Coronary artery (tissue), 2 donors: ENCODE measurements around the gene ZCWPW2.

Experiments
- DNase-seq: peaks from one replicate; pipeline ENCODE4 v3.0.0-alpha.2; 2017; ENCODE audit warnings: low spot score
- H3K27ac ChIP-seq, 2 donors: fragments of 200-600 bp; sonication (generic); one replicate each; pipeline ENCODE4 v1.5.1; 2016 to 2019
- H3K4me3 ChIP-seq: fragments of 200-600 bp; sonication (generic); 2 replicates; pipeline ENCODE4 v1.5.1; 2016; ENCODE audit warnings: mild to moderate bottlenecking, moderate library complexity
- CTCF ChIP-seq: fragments of 200-600 bp; sonication (generic); IDR thresholded peaks from one replicate; pipeline ENCODE4 v1.5.1; 2019; ENCODE audit warnings: antibody characterized with exemption

Gene ZCWPW2

GRCh38 chr3:28348629-28349468, at the start of gene ZCWPW2, which contains the start of gene AZI2:
TSS of gene ZCWPW2 (plus strand) at chr3:28348721. CDS start at chr3:28413069, 64,348 bp downstream.
TSS of gene AZI2 (minus strand) at chr3:28348824. CDS start at chr3:28340617, 8,207 bp downstream.
- peak within 1 kb of the TSS; percentile 99 to 100 for H3K27ac ChIP-seq
- no peak for TF ChIP-seq CTCF
- H3K4me3 ChIP-seq = peak within 1 kb of the TSS; percentile 96
- peak; percentile 97 for DNase-seq

- Histone ChIP-seq H3K27ac (no peak overlapping the region), H3K4me3 (no peak overlapping the region)
- no peak for TF ChIP-seq CTCF
- no peak for DNase-seq
These were observed 48.8 kb upstream of the ZCWPW2 start for GRCh38 chr3:28299705-28300104.

- Histone ChIP-seq H3K27ac (no peak overlapping the region), H3K4me3 (no peak overlapping the region)
- TF ChIP-seq CTCF = no peak
- DNase-seq = no peak
These were observed 48.1 kb upstream of the ZCWPW2 start for GRCh38 chr3:28300345-28300962.

GRCh38 chr3:28301688-28302087, 46.8 kb upstream of the ZCWPW2 start:
- TF ChIP-seq CTCF = no peak
- Histone ChIP-seq H3K27ac (no peak overlapping the region), H3K4me3 (no peak overlapping the region)
- DNase-seq = no peak

- H3K4me3 ChIP-seq = no peak overlapping the region
- no peak overlapping the region for H3K27ac ChIP-seq
- DNase-seq = no peak
- TF ChIP-seq CTCF = no peak
These were observed 40.3 kb upstream of the ZCWPW2 start for GRCh38 chr3:28308196-28308595.

- no peak for TF ChIP-seq CTCF
- Histone ChIP-seq H3K27ac (no peak overlapping the region), H3K4me3 (no peak overlapping the region)
- DNase-seq = no peak
These were observed 32.8 kb upstream of the ZCWPW2 start for GRCh38 chr3:28315711-28316110.
